SK-N-SH (cell line): ENCODE results near the gene CBX6. TPM values are rescaled to one million over a fixed set of nuclear protein-coding genes. Genes with fewer than 3 reads are reported as not detected.

Source experiments
- CTCF ChIA-PET: fragments of 300-600, 350-600 bp; formaldehyde crosslinking; extraction: SDS; loops from one replicate; lab custom pipeline; 2021; lab: Yijun Ruan, JAX
- POLR2A ChIA-PET: fragments of 350-600 bp; sonication (Branson Sonifier 250); formaldehyde crosslinking; extraction: SDS; loops from one replicate; lab custom pipeline; 2020; ENCODE audit warnings: antibody characterized with exemption, inconsistent platforms; lab: Yijun Ruan, JAX
- DNase-seq: peaks from one replicate; pipeline ENCODE4 v3.0.0; 2012
- H2AFZ ChIP-seq: fragments of 200-600 bp; sonication (generic); 2 replicates; pipeline ENCODE4 v1.8.1; 2016; ENCODE audit warnings: antibody characterized with exemption, mild to moderate bottlenecking, low read depth
- H3F3A ChIP-seq: fragments of 200-600 bp; sonication (generic); replicated peaks from 2 replicates; pipeline ENCODE3; 2016; ENCODE audit warnings: antibody characterized with exemption, mild to moderate bottlenecking; ENCODE audit not compliant: insufficient read depth
- H3K27ac ChIP-seq, 2 experiments: fragments of 200-500 bp in 1 of 2; fragments of 200-600 bp in 1 of 2; sonication (Bioruptor generic) in 1 of 2; sonication (generic), shearing (Covaris generic) in 1 of 2; 2 replicates each; pipeline versions ENCODE4 v1.5.1 to v1.6.1; 2014 to 2016; ENCODE audit warnings: low read depth in 2 of 2, inconsistent platforms in 1 of 2, low read length in 1 of 2, mild to moderate bottlenecking in 1 of 2, mixed read lengths in 1 of 2
- H3K27me3 ChIP-seq: fragments of 200-600 bp; sonication (generic), shearing (Covaris generic); 2 replicates; pipeline ENCODE4 v1.6.1; 2016; ENCODE audit warnings: mixed run types; ENCODE audit not compliant: insufficient read depth
- H3K36me3 ChIP-seq, 2 experiments: fragments of 200-500 bp in 1 of 2; fragments of 200-600 bp in 1 of 2; sonication (Bioruptor generic) in 1 of 2; sonication (generic) in 1 of 2; replicated peaks in 1 of 2; 2 replicates each; pipeline versions ENCODE3 to v1.5.1; 2014 to 2016; ENCODE audit warnings: low read length in 1 of 2, mild to moderate bottlenecking in 1 of 2; ENCODE audit not compliant: insufficient read depth in 2 of 2, control insufficient read depth in 1 of 2
- H3K4me1 ChIP-seq, 2 experiments: fragments of 200-500 bp in 1 of 2; fragments of 200-600 bp in 1 of 2; sonication (Bioruptor generic) in 1 of 2; sonication (generic), shearing (Covaris generic) in 1 of 2; 2 replicates each; pipeline versions ENCODE4 v1.5.1 to v1.6.1; 2014 to 2016; ENCODE audit warnings: low read depth in 1 of 2, low read length in 1 of 2, mixed run types in 1 of 2; ENCODE audit not compliant: insufficient read depth in 2 of 2, control insufficient read depth in 1 of 2
- H3K4me2 ChIP-seq: fragments of 200-600 bp; sonication (generic), shearing (Covaris generic); 2 replicates; pipeline ENCODE4 v1.6.1; 2017; ENCODE audit warnings: mixed run types
- H3K4me3 ChIP-seq, 2 experiments: fragments of 200-500 bp in 1 of 2; fragments of 200-600 bp in 1 of 2; sonication (Bioruptor generic) in 1 of 2; sonication (generic), shearing (Covaris generic) in 1 of 2; 2 replicates each; pipeline versions ENCODE4 v1.5.1 to v1.8.1; 2014 to 2016; ENCODE audit warnings: low read depth in 2 of 2, inconsistent platforms in 1 of 2, low read length in 1 of 2, mild to moderate bottlenecking in 1 of 2, mixed read lengths in 1 of 2, moderate library complexity in 1 of 2
- H3K79me2 ChIP-seq: fragments of 200-600 bp; sonication (generic); 2 replicates; pipeline ENCODE4 v1.8.1; 2017; ENCODE audit warnings: mild to moderate bottlenecking; ENCODE audit not compliant: insufficient read depth
- H3K9ac ChIP-seq: fragments of 200-600 bp; sonication (generic); 2 replicates; pipeline ENCODE4 v1.6.1; 2017; ENCODE audit warnings: mixed run types
- H3K9me2 ChIP-seq: fragments of 200-600 bp; sonication (generic); 2 replicates; pipeline ENCODE4 v1.6.1; 2017; ENCODE audit warnings: mixed run types
- H3K9me3 ChIP-seq: fragments of 200-600 bp; sonication (generic); 2 replicates; pipeline ENCODE4 v1.6.1; 2017; ENCODE audit warnings: mixed run types, mild to moderate bottlenecking, moderate library complexity
- H4K20me1 ChIP-seq: fragments of 200-600 bp; sonication (generic); 2 replicates; pipeline ENCODE4 v1.6.1; 2017; ENCODE audit warnings: mild to moderate bottlenecking, mixed run types; ENCODE audit not compliant: insufficient read depth
- EP300 ChIP-seq, 2 experiments: IDR thresholded peaks; 2 replicates each; pipeline versions ENCODE4 v1.4.0 to v1.6.1; 2012; ENCODE audit warnings: borderline replicate concordance in 1 of 2, low read depth in 1 of 2, low read length in 1 of 2
- FOSL2 ChIP-seq: IDR thresholded peaks from 2 replicates; pipeline ENCODE4 v1.4.0; 2012; ENCODE audit warnings: low read depth, mild to moderate bottlenecking, moderate library complexity, borderline replicate concordance
- GATA2 ChIP-seq: sonication (generic); formaldehyde crosslinking; IDR thresholded peaks from 2 replicates; pipeline ENCODE4 v1.5.0; 2020; ENCODE audit warnings: mild to moderate bottlenecking, missing genetic modification reagents
- IRF3 ChIP-seq: fragments of 150-350 bp; IDR thresholded peaks from 2 replicates; pipeline ENCODE4 v1.6.1; 2016; ENCODE audit warnings: mild to moderate bottlenecking, low read depth, low read length
- JUND ChIP-seq: IDR thresholded peaks from 2 replicates; pipeline ENCODE4 v1.4.0; 2012
- MEF2A ChIP-seq: IDR thresholded peaks from 2 replicates; pipeline ENCODE4 v1.4.0; 2012; ENCODE audit warnings: low read depth, borderline replicate concordance
- NRF1 ChIP-seq: IDR thresholded peaks from 2 replicates; pipeline ENCODE4 v1.6.1; 2012; ENCODE audit warnings: low read depth, mild to moderate bottlenecking, low read length
- RAD21 ChIP-seq: IDR thresholded peaks from 2 replicates; pipeline ENCODE4 v1.6.1; 2012; ENCODE audit warnings: mild to moderate bottlenecking, low read length
- RCOR1 ChIP-seq: fragments of 150-350 bp; IDR thresholded peaks from 2 replicates; pipeline ENCODE4 v1.6.1; 2017; ENCODE audit warnings: antibody characterized with exemption, low read length
- SMC3 ChIP-seq: IDR thresholded peaks from 2 replicates; pipeline ENCODE4 v1.6.1; 2012; ENCODE audit warnings: low read depth, low read length, improper control_type of control experiment
- TAF1 ChIP-seq: IDR thresholded peaks from 2 replicates; pipeline ENCODE4 v1.6.1; 2012; ENCODE audit warnings: low read depth, mild to moderate bottlenecking, low read length, moderate library complexity, borderline replicate concordance
- TEAD4 ChIP-seq: IDR thresholded peaks from 2 replicates; pipeline ENCODE4 v1.4.0; 2012; ENCODE audit warnings: mild to moderate bottlenecking, borderline replicate concordance; ENCODE audit not compliant: insufficient read depth
- YY1 ChIP-seq: IDR thresholded peaks from 2 replicates; pipeline ENCODE4 v1.4.0; 2012; ENCODE audit warnings: low read depth, mild to moderate bottlenecking
- WGBS: methylation state at CpG from one replicate; pipeline ENCODE4 v1.1.6; 2017; ENCODE audit warnings: low lambda C conversion rate; 5-methylcytosine and 5-hydroxymethylcytosine counted together
- polyA plus RNA-seq, 3 experiments: library from polyadenylated mRNA; depleted of rRNA; stranded (reverse); fragments of >200 nt; gene quantifications; 2 replicates each; pipeline ENCODE4 v1.2.3, GENCODE V29; 2012
- TF ChIP-seq, protein P1 (sequence below): IDR thresholded peaks from 2 replicates; pipeline ENCODE4 v1.4.0; 2012; ENCODE audit warnings: low read depth, borderline replicate concordance
- TF ChIP-seq, protein P2 (sequence below): fragments of 150-350 bp; IDR thresholded peaks from 2 replicates; pipeline ENCODE4 v1.6.1; 2017; ENCODE audit warnings: antibody characterized with exemption, low read length, low read depth, borderline replicate concordance

The CBX6 gene
- polyA plus RNA-seq, 1 of the 3 experiments (the other 2 are of a cell fraction), result 5.4 TPM

GRCh38 chr22:38817196-38817595, 54.8 kb downstream of the CBX6 start:
- no peak overlapping the region for H2AFZ ChIP-seq
- CTCF ChIA-PET, result interaction anchor here (1.3 kb wide), 1 partner anchor 48 kb away, joined by 3 read pairs; no protein-coding TSS in a partner anchor

DNA sequence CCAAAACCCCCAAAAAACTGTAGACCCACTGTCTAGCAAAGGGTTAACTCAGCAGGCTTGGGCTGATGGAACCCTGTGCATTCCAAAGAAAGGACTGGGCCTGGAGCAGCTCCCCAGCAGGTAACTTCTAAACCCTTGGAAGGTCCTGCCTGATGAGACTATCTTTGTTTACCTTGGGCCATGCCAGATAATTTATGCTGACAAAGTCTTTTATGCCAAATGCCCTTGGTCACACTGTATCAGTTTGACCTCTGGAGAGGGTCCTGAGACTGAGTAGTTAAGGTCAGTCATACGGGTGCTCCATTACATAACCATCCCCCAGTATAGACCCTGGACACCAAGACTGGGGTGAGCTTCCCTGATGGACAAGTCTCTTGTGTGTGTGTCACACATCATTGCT, 56.2 kb downstream of the CBX6 start:
- H3K27me3 ChIP-seq, result no peaks in the 10 kb centered on the region
- no peaks in the 10 kb centered on the region for H3K36me3 ChIP-seq
- TF ChIP-seq TAF1 (no peak), SMC3 (no peak), GATA2 (CRISPR knock-in tag) (no peak), IRF3 (no peak), MEF2A (no peak), RCOR1 (no peak), TEAD4 (no peak), YY1 (no peak), RAD21 (no peak), FOSL2 (no peak)
- TF ChIP-seq, protein P1, sequence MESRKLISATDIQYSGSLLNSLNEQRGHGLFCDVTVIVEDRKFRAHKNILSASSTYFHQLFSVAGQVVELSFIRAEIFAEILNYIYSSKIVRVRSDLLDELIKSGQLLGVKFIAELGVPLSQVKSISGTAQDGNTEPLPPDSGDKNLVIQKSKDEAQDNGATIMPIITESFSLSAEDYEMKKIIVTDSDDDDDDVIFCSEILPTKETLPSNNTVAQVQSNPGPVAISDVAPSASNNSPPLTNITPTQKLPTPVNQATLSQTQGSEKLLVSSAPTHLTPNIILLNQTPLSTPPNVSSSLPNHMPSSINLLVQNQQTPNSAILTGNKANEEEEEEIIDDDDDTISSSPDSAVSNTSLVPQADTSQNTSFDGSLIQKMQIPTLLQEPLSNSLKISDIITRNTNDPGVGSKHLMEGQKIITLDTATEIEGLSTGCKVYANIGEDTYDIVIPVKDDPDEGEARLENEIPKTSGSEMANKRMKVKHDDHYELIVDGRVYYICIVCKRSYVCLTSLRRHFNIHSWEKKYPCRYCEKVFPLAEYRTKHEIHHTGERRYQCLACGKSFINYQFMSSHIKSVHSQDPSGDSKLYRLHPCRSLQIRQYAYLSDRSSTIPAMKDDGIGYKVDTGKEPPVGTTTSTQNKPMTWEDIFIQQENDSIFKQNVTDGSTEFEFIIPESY, result no peak
- TF ChIP-seq, protein P2, sequence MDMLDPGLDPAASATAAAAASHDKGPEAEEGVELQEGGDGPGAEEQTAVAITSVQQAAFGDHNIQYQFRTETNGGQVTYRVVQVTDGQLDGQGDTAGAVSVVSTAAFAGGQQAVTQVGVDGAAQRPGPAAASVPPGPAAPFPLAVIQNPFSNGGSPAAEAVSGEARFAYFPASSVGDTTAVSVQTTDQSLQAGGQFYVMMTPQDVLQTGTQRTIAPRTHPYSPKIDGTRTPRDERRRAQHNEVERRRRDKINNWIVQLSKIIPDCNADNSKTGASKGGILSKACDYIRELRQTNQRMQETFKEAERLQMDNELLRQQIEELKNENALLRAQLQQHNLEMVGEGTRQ, result no peak
- H4K20me1 ChIP-seq, result no peaks in the 10 kb centered on the region
- ChIA-PET POLR2A (no interaction called here), CTCF (no interaction called here)
- H3K4me1 ChIP-seq, result no peaks in the 10 kb centered on the region
- no peak overlapping the region for H3K9ac ChIP-seq
- H3K9me2 ChIP-seq, result no peaks in the 10 kb centered on the region
- no peaks in the 10 kb centered on the region for H3K9me3 ChIP-seq
- no peaks in the 10 kb centered on the region for H3F3A ChIP-seq
- H3K4me3 ChIP-seq, result no peak overlapping the region
- no peak overlapping the region for H3K27ac ChIP-seq
- H3K79me2 ChIP-seq, result no peaks in the 10 kb centered on the region
- H3K4me2 ChIP-seq, result no peak overlapping the region
- WGBS, result no CpG with 5 or more reads among the region's 1 CpG
- no peak overlapping the region for H2AFZ ChIP-seq
- DNase-seq, result no peak

More at GRCh38 chr22:38817196-38817595, 54.8 kb downstream of the CBX6 start:
- whole genome bisulfite sequencing, result 72% methylated on average over 6 of the region's 6 CpGs
- Histone ChIP-seq H3K9me2 (no peaks in the 10 kb centered on the region), H3K79me2 (no peaks in the 10 kb centered on the region), H3K4me1 (no peaks in the 10 kb centered on the region), H3K4me2 (no peak overlapping the region), H4K20me1 (no peaks in the 10 kb centered on the region), H3K27ac (no peak overlapping the region), H3K27me3 (no peaks in the 10 kb centered on the region), H3K4me3 (no peak overlapping the region), H3K36me3 (no peaks in the 10 kb centered on the region), H3K9ac (no peak overlapping the region), H3F3A (no peaks in the 10 kb centered on the region), H3K9me3 (no peaks in the 10 kb centered on the region)
- no peak for DNase-seq
- TF ChIP-seq TAF1 (no peak), JUND (no peak), MEF2A (no peak), EP300 (IDR thresholded peaks at IDR 0.05; ENCODE audit: borderline replicate concordance in 1 of 2, low read depth in 1 of 2, low read length in 1 of 2) (no peak), NRF1 (no peak), YY1 (no peak)
- TF ChIP-seq, protein P2, result no peak
- POLR2A ChIA-PET, result no interaction called here
